K562 (cell line): Measurements from ENCODE around the gene EGFR. TPM values are rescaled to one million over a fixed set of nuclear protein-coding genes. Genes with fewer than 3 reads are reported as not detected.

ENCODE experiments used
- PHF20 ChIP-seq: fragments of 450-650 bp; IDR thresholded peaks from 2 replicates; pipeline ENCODE4 v1.6.1; 2018; ENCODE audit not compliant: partially characterized antibody
- ZFP36 ChIP-seq: fragments of 150-350 bp; IDR thresholded peaks from 2 replicates; pipeline ENCODE4 v1.6.1; 2018; ENCODE audit warnings: low read length, low read depth; ENCODE audit not compliant: partially characterized antibody
- ZNF707 ChIP-seq: fragments of 250-450 bp; sonication (Bioruptor Pico); conservative IDR thresholded peaks from 2 replicates; pipeline ENCODE4 v1.8.0; 2022; ENCODE audit warnings: inconsistent platforms, mild to moderate bottlenecking, moderate library complexity
- polyA plus RNA-seq, 8 experiments: library from polyadenylated mRNA; depleted of rRNA in 4 of 8; stranded (reverse) in 5 of 8; unstranded in 3 of 8; fragments of >200 nt; fragmentation: Nextera tagmentation in 2 of 8; fragmentation: Illumina TruSeq in 1 of 8; extraction: Ambion mirVana in 2 of 8; extraction: Trizol in 1 of 8; gene quantifications; 2 replicates each; pipeline versions ENCODE4 v1.2.1 to v1.2.3, GENCODE V29; 2011 to 2014; ENCODE audit warnings: inconsistent platforms in 1 of 8, missing spikeins in 1 of 8
- total RNA-seq, 7 experiments: library from RNA; depleted of rRNA in 6 of 7; stranded (reverse); fragments of >200 nt in 6 of 7; fragmentation: Illumina TruSeq in 2 of 7; extraction: Trizol in 2 of 7; gene quantifications; 2 replicates each; pipeline versions ENCODE4 v1.2.1 to v1.2.3, GENCODE V29; 2011 to 2021; ENCODE audit warnings: low replicate concordance in 1 of 7
- TF ChIP-seq, protein P1 (sequence below), 2 experiments: fragments of 450-650 bp; IDR thresholded peaks; 2 replicates each; pipeline ENCODE4 v1.6.1; 2016; ENCODE audit warnings: mild to moderate bottlenecking in 2 of 2, borderline replicate concordance in 1 of 2, low read depth in 1 of 2, moderate library complexity in 1 of 2
- TF ChIP-seq, protein P2 (sequence below): fragments of 150-350 bp; conservative IDR thresholded peaks from 2 replicates; pipeline ENCODE4 v1.6.1; 2014; ENCODE audit warnings: low read length
- TF ChIP-seq, protein P3 (sequence below): fragments of 250-450 bp; sonication (Bioruptor Pico); IDR thresholded peaks from 2 replicates; pipeline ENCODE4 v1.4.0; 2020
- TF ChIP-seq, protein P4 (sequence below): sonication (generic); formaldehyde crosslinking; IDR thresholded peaks from 2 replicates; pipeline ENCODE4 v1.8.1; 2023; ENCODE audit warnings: mild to moderate bottlenecking, missing genetic modification reagents

The EGFR gene
- total and polyA plus RNA-seq, 9 of the 15 experiments (the other 6 are each of a cell fraction or from before 2014, with no cell fraction given): 0.13 TPM; not detected in 8

DNA sequence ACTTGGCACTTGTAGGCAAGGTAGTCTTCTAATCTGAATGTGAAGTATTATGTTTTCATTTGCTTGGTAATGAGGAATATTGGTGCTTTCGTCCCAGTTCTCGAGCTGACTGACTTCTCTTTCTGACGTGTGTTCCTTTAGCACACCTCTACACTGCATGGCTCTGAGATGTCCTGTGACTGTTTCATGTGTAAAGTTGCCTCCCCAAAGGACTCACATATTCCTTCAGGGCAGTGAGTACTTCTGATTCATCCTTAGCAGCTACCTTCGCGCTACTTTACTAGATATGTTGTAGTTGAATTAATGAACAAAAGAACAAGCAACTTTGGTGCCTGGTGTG, 113.7 kb downstream of the EGFR start (continued):
- TF ChIP-seq, protein P1, sequence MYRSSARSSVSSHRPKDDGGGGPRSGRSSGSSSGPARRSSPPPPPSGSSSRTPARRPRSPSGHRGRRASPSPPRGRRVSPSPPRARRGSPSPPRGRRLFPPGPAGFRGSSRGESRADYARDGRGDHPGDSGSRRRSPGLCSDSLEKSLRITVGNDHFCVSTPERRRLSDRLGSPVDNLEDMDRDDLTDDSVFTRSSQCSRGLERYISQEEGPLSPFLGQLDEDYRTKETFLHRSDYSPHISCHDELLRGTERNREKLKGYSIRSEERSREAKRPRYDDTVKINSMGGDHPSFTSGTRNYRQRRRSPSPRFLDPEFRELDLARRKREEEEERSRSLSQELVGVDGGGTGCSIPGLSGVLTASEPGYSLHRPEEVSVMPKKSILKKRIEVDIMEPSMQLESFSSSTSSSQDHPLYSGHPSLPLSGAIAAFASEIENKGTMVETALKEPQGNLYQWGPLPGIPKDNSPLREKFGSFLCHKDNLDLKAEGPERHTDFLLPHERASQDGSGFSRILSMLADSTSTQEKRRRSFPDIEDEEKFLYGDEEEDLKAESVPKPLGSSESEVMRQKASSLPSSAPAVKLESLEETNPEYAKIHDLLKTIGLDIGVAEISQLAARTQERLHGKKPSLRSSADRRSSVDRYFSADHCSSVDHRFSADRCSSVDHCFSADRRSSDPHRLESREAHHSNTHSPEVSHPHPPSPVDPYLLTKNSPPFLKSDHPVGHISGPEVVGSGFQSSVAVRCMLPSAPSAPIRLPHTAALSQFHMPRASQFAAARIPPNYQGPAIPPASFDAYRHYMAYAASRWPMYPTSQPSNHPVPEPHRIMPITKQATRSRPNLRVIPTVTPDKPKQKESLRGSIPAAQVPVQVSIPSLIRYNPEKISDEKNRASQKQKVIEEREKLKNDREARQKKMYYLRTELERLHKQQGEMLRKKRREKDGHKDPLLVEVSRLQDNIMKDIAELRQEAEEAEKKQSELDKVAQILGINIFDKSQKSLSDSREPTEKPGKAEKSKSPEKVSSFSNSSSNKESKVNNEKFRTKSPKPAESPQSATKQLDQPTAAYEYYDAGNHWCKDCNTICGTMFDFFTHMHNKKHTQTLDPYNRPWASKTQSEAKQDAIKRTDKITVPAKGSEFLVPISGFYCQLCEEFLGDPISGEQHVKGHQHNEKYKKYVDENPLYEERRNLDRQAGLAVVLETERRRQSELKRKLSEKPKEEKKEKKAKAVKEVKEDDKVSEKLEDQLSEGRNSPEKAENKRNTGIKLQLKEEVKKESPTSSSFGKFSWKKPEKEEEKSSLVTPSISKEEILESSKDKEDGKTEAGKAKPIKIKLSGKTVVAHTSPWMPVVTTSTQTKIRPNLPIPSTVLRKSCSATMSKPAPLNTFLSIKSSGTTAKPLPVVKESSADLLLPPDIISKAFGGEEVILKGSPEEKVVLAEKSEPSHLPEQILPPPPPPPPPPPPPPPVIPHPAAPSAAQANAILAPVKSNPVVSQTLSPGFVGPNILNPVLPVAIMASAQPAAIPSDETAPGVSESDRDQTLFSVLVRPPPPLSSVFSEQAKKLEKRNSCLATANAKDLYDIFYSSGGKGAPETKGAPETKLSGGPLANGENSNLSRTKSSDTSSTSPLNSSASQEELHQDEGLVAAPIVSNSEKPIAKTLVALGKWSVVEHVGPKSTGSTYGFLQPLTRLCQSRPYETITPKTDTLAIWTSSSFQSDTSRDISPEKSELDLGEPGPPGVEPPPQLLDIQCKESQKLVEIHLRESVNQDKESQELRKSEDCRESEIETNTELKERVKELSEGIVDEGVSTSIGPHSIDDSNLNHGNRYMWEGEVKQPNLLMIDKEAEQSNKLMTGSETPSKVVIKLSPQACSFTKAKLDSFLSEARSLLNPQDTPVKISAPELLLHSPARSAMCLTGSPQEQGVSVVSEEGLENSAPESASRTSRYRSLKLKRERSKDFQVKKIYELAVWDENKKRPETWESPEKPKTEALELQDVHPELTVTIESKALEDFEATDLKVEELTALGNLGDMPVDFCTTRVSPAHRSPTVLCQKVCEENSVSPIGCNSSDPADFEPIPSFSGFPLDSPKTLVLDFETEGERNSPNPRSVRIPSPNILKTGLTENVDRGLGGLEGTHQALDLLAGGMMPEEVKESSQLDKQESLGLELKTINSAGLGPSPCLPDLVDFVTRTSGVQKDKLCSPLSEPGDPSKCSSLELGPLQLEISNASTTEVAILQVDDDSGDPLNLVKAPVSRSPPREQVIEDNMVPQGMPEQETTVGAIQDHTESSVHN (IDR thresholded peaks at IDR 0.05; ENCODE audit: borderline replicate concordance in 1 of 2, low read depth in 1 of 2): no peak
- no peak for TF ChIP-seq PHF20
- TF ChIP-seq, protein P2, sequence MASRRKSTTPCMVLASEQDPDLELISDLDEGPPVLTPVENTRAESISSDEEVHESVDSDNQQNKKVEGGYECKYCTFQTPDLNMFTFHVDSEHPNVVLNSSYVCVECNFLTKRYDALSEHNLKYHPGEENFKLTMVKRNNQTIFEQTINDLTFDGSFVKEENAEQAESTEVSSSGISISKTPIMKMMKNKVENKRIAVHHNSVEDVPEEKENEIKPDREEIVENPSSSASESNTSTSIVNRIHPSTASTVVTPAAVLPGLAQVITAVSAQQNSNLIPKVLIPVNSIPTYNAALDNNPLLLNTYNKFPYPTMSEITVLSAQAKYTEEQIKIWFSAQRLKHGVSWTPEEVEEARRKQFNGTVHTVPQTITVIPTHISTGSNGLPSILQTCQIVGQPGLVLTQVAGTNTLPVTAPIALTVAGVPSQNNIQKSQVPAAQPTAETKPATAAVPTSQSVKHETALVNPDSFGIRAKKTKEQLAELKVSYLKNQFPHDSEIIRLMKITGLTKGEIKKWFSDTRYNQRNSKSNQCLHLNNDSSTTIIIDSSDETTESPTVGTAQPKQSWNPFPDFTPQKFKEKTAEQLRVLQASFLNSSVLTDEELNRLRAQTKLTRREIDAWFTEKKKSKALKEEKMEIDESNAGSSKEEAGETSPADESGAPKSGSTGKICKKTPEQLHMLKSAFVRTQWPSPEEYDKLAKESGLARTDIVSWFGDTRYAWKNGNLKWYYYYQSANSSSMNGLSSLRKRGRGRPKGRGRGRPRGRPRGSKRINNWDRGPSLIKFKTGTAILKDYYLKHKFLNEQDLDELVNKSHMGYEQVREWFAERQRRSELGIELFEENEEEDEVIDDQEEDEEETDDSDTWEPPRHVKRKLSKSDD: no peak
- TF ChIP-seq, protein P3, sequence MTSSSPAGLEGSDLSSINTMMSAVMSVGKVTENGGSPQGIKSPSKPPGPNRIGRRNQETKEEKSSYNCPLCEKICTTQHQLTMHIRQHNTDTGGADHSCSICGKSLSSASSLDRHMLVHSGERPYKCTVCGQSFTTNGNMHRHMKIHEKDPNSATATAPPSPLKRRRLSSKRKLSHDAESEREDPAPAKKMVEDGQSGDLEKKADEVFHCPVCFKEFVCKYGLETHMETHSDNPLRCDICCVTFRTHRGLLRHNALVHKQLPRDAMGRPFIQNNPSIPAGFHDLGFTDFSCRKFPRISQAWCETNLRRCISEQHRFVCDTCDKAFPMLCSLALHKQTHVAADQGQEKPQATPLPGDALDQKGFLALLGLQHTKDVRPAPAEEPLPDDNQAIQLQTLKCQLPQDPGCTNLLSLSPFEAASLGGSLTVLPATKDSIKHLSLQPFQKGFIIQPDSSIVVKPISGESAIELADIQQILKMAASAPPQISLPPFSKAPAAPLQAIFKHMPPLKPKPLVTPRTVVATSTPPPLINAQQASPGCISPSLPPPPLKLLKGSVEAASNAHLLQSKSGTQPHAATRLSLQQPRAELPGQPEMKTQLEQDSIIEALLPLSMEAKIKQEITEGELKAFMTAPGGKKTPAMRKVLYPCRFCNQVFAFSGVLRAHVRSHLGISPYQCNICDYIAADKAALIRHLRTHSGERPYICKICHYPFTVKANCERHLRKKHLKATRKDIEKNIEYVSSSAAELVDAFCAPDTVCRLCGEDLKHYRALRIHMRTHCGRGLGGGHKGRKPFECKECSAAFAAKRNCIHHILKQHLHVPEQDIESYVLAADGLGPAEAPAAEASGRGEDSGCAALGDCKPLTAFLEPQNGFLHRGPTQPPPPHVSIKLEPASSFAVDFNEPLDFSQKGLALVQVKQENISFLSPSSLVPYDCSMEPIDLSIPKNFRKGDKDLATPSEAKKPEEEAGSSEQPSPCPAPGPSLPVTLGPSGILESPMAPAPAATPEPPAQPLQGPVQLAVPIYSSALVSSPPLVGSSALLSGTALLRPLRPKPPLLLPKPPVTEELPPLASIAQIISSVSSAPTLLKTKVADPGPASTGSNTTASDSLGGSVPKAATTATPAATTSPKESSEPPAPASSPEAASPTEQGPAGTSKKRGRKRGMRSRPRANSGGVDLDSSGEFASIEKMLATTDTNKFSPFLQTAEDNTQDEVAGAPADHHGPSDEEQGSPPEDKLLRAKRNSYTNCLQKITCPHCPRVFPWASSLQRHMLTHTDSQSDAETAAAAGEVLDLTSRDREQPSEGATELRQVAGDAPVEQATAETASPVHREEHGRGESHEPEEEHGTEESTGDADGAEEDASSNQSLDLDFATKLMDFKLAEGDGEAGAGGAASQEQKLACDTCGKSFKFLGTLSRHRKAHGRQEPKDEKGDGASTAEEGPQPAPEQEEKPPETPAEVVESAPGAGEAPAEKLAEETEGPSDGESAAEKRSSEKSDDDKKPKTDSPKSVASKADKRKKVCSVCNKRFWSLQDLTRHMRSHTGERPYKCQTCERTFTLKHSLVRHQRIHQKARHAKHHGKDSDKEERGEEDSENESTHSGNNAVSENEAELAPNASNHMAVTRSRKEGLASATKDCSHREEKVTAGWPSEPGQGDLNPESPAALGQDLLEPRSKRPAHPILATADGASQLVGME (CRISPR knock-in tag): no peak
- TF ChIP-seq ZNF707 (CRISPR knock-in tag): no peak
- TF ChIP-seq, protein P4, sequence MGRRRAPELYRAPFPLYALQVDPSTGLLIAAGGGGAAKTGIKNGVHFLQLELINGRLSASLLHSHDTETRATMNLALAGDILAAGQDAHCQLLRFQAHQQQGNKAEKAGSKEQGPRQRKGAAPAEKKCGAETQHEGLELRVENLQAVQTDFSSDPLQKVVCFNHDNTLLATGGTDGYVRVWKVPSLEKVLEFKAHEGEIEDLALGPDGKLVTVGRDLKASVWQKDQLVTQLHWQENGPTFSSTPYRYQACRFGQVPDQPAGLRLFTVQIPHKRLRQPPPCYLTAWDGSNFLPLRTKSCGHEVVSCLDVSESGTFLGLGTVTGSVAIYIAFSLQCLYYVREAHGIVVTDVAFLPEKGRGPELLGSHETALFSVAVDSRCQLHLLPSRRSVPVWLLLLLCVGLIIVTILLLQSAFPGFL (CRISPR knock-in tag): no peak
- TF ChIP-seq ZFP36: no peak
